ENCODE measurements around the gene SPDYE5.

The SPDYE5 gene

GRCh38 chr7:75537731-75538130, 45.6 kb downstream of the SPDYE5 start:
- no peak overlapping the region for H3K9ac ChIP-seq (ENCODE audit: low read length)
- no peak overlapping the region for H3K27ac ChIP-seq (ENCODE audit: low read depth, low read length)
- H3K27me3 ChIP-seq (ENCODE audit: control insufficient read depth, insufficient read depth, low read length): no peaks in the 10 kb centered on the region
- H3K4me3 ChIP-seq (ENCODE audit: low read depth, low read length): no peak overlapping the region
- no peaks in the 10 kb centered on the region for H3K9me3 ChIP-seq (ENCODE audit: control insufficient read depth, insufficient read depth, low read depth, low read length)
- H3K36me3 ChIP-seq (ENCODE audit: control insufficient read depth, insufficient read depth, low read length): peaks cover 81% of the 10 kb centered on the region
- H3K4me1 ChIP-seq (ENCODE audit: control insufficient read depth, insufficient read depth, low read length): no peaks in the 10 kb centered on the region

GRCh38 chr7:75546237-75547015, 54.3 kb downstream of the SPDYE5 start:
- H3K27ac ChIP-seq (ENCODE audit: low read depth, low read length): no peak overlapping the region
- no peak overlapping the region for H3K9ac ChIP-seq (ENCODE audit: low read length)
- H3K36me3 ChIP-seq (ENCODE audit: control insufficient read depth, insufficient read depth, low read length): peaks cover 85% of the 10 kb centered on the region
- no peaks in the 10 kb centered on the region for H3K9me3 ChIP-seq (ENCODE audit: control insufficient read depth, insufficient read depth, low read depth, low read length)
- H3K4me1 ChIP-seq (ENCODE audit: control insufficient read depth, insufficient read depth, low read length): no peaks in the 10 kb centered on the region
- H3K27me3 ChIP-seq (ENCODE audit: control insufficient read depth, insufficient read depth, low read length): no peaks in the 10 kb centered on the region
- no peak overlapping the region for H3K4me3 ChIP-seq (ENCODE audit: low read depth, low read length)
